GM12878 (cell line): ENCODE results near the gene GNB5. TPM values are rescaled to one million over a fixed set of nuclear protein-coding genes. Genes with fewer than 3 reads are reported as not detected.

Source experiments
- ATAC-seq: fragments of 200-7000 bp; cut with Tn5 transposase; 3 replicates; pipeline ENCODE4 v1.9.1; 2020; ENCODE audit warnings: mild to moderate bottlenecking, moderate library complexity
- BruUV-seq: library from RNA; stranded (reverse); fragments of 400-500 nt; replicated peaks from 2 replicates; lab custom pipeline; 2021; lab: Mats Ljungman, UMichigan
- CTCF ChIA-PET: fragments of 300-600 bp; sonication (Branson Sonifier 250); formaldehyde crosslinking; extraction: SDS; loops from one replicate; lab custom pipeline; 2021; ENCODE audit warnings: inconsistent platforms; lab: Yijun Ruan, JAX
- POLR2A ChIA-PET: fragments of 350-600 bp; formaldehyde crosslinking; extraction: SDS; loops from one replicate; lab custom pipeline; 2021; ENCODE audit warnings: inconsistent platforms; lab: Charles Lee
- RAD21 ChIA-PET: fragments of 300-600 bp; sonication (Branson Sonifier 250); formaldehyde crosslinking; loops from one replicate; lab custom pipeline; 2023; ENCODE audit warnings: antibody characterized with exemption; ENCODE audit not compliant: unreplicated experiment; lab: Charles Lee
- SMC1A ChIA-PET: fragments of 300-600 bp; sonication (Branson Sonifier 250); formaldehyde crosslinking; loops from one replicate; lab custom pipeline; 2023; ENCODE audit not compliant: unreplicated experiment, uncharacterized antibody; lab: Charles Lee
- DNase-seq: peaks from one replicate; pipeline ENCODE4 v3.0.0-alpha.2; 2011; ENCODE audit warnings: low read depth, low spot score
- FAIRE-seq: peaks from 3 replicates; lab custom pipeline; 2011; peaks lifted over from hg19 to GRCh38; lab: Jason Lieb, UNC
- H2AFZ ChIP-seq: 2 replicates; pipeline ENCODE4 v1.6.0; 2011; ENCODE audit warnings: low read depth, low read length, control low read depth; ENCODE audit not compliant: control insufficient read depth
- H3K27ac ChIP-seq: 2 replicates; pipeline ENCODE4 v1.5.1; 2011; ENCODE audit warnings: control low read depth; ENCODE audit not compliant: control insufficient read depth, insufficient read depth
- H3K27me3 ChIP-seq, 2 experiments: replicated peaks in 1 of 2; 2 replicates each; pipeline versions ENCODE4 v1.6.0 to v1.6.1; 2011; ENCODE audit warnings: low read length in 1 of 2; ENCODE audit not compliant: control insufficient read depth in 2 of 2, insufficient read depth in 2 of 2
- H3K36me3 ChIP-seq, 2 experiments: 2 replicates each; pipeline ENCODE4 v1.5.1; 2011; ENCODE audit warnings: low read length in 1 of 2; ENCODE audit not compliant: control insufficient read depth in 2 of 2, insufficient read depth in 2 of 2
- H3K4me1 ChIP-seq: 2 replicates; pipeline ENCODE4 v1.6.1; 2011; ENCODE audit warnings: mild to moderate bottlenecking, low read length, moderate library complexity, mixed read lengths; ENCODE audit not compliant: control insufficient read depth, insufficient read depth
- H3K4me2 ChIP-seq: 2 replicates; pipeline ENCODE4 v1.6.0; 2011; ENCODE audit warnings: control low read depth; ENCODE audit not compliant: control insufficient read depth, insufficient read depth
- H3K4me3 ChIP-seq: fragments of 200-600 bp; sonication (generic); 2 replicates; pipeline ENCODE4 v1.5.1; 2016
- H3K79me2 ChIP-seq: 2 replicates; pipeline ENCODE4 v1.6.0; 2011; ENCODE audit warnings: low read length; ENCODE audit not compliant: control insufficient read depth, insufficient read depth
- H3K9ac ChIP-seq: 2 replicates; pipeline ENCODE4 v1.8.0; 2011; ENCODE audit warnings: low read length, control low read depth, mixed read lengths; ENCODE audit not compliant: control insufficient read depth, insufficient read depth
- H3K9me3 ChIP-seq: replicated peaks from 3 replicates; pipeline ENCODE4 v1.5.1; 2011; ENCODE audit warnings: mild to moderate bottlenecking, low read length; ENCODE audit not compliant: control insufficient read depth, insufficient read depth
- H4K20me1 ChIP-seq: 2 replicates; pipeline ENCODE4 v1.6.0; 2011; ENCODE audit not compliant: control insufficient read depth, insufficient read depth
- BCL11A ChIP-seq: IDR thresholded peaks from 2 replicates; pipeline ENCODE4 v1.6.1; 2011; ENCODE audit warnings: low read depth, low read length
- CBFB ChIP-seq: IDR thresholded peaks from 2 replicates; pipeline ENCODE4 v1.6.1; 2016; ENCODE audit warnings: antibody characterized with exemption, low read depth
- FOXM1 ChIP-seq: IDR thresholded peaks from 2 replicates; pipeline ENCODE4 v1.6.1; 2012; ENCODE audit warnings: low read depth, mild to moderate bottlenecking, inconsistent platforms, low read length, moderate library complexity
- GATAD2B ChIP-seq: fragments of 450-650 bp; conservative IDR thresholded peaks from 2 replicates; pipeline ENCODE4 v1.6.1; 2017; ENCODE audit warnings: low read depth, mild to moderate bottlenecking, moderate library complexity
- IRF3 ChIP-seq: fragments of 450-650 bp; IDR thresholded peaks from 2 replicates; pipeline ENCODE4 v1.6.1; 2014; ENCODE audit warnings: mild to moderate bottlenecking
- LARP7 ChIP-seq: fragments of 450-650 bp; IDR thresholded peaks from 2 replicates; pipeline ENCODE4 v1.6.1; 2017; ENCODE audit warnings: mild to moderate bottlenecking
- NR2C1 ChIP-seq: fragments of 450-650 bp; IDR thresholded peaks from 2 replicates; pipeline ENCODE4 v1.6.1; 2017; ENCODE audit warnings: antibody characterized with exemption, mild to moderate bottlenecking, moderate library complexity
- POLR2AphosphoS5 ChIP-seq: IDR thresholded peaks from 2 replicates; pipeline ENCODE4 v1.6.1; 2011; ENCODE audit warnings: mild to moderate bottlenecking, low read length, inconsistent platforms
- RFX5 ChIP-seq: IDR thresholded peaks from 2 replicates; pipeline ENCODE4 v1.6.1; 2011; ENCODE audit warnings: low read depth, low read length, improper control_type of control experiment
- TCF12 ChIP-seq: IDR thresholded peaks from 2 replicates; pipeline ENCODE4 v1.6.1; 2011; ENCODE audit warnings: low read depth, mild to moderate bottlenecking, low read length
- ZNF687 ChIP-seq: fragments of 450-650 bp; IDR thresholded peaks from 2 replicates; pipeline ENCODE4 v1.6.1; 2017; ENCODE audit warnings: mild to moderate bottlenecking, moderate library complexity
- WGBS: methylation state at CpG from one replicate; pipeline ENCODE4 v1.1.6; 2016; ENCODE audit warnings: low lambda C conversion rate; ENCODE audit not compliant: insufficient replicate concordance, insufficient coverage; ENCODE audit errors: missing lambda C conversion rate; 5-methylcytosine and 5-hydroxymethylcytosine counted together
- in situ Hi-C: fragments of 300-500 bp; cut with MboI; formaldehyde crosslinking; loops from 9 replicates; pipeline ENCODE4 v1.14.3; 2018; ENCODE audit warnings: mixed read lengths
- intact Hi-C: fragments of 100-400 bp; cut with micrococcal nuclease; formaldehyde crosslinking; loops from one replicate; pipeline ENCODE4 v1.14.2; 2022; ENCODE audit not compliant: unreplicated experiment
- polyA plus RNA-seq, 11 experiments: library from polyadenylated mRNA; depleted of rRNA in 4 of 11; unstranded in 6 of 11; stranded (reverse) in 5 of 11; fragments of >200 nt; fragmentation: Nextera tagmentation in 4 of 11; fragmentation: Illumina TruSeq in 1 of 11; extraction: Ambion mirVana in 4 of 11; extraction: Trizol in 1 of 11; gene quantifications; 1 replicate in 1 of 11; 2 replicates in 10 of 11; pipeline versions ENCODE4 v1.2.1 to v1.2.3, GENCODE V29; 2011 to 2016; ENCODE audit warnings: inconsistent platforms in 2 of 11, missing spikeins in 2 of 11, low read depth in 1 of 11
- total RNA-seq, 4 experiments: library from RNA; depleted of rRNA in 3 of 4; stranded (reverse); fragments of >200 nt in 3 of 4; fragmentation: Illumina TruSeq in 1 of 4; extraction: Trizol in 1 of 4; gene quantifications; 2 replicates each; pipeline versions ENCODE4 v1.2.1 to v1.2.3, GENCODE V29; 2013 to 2021
- TF ChIP-seq, protein P1 (sequence below), 3 experiments: IDR thresholded peaks in 2 of 3; conservative IDR thresholded peaks in 1 of 3; 2 replicates each; pipeline ENCODE4 v1.5.1; 2011; ENCODE audit warnings: low read depth in 3 of 3, low read length in 3 of 3, mild to moderate bottlenecking in 3 of 3, control low read depth in 2 of 3, moderate library complexity in 2 of 3, inconsistent platforms in 1 of 3, mixed read lengths in 1 of 3; ENCODE audit not compliant: control insufficient read depth in 2 of 3, insufficient read depth in 1 of 3; ENCODE audit errors: extremely low read depth in 1 of 3
- TF ChIP-seq, protein P2 (sequence below): fragments of 450-650 bp; IDR thresholded peaks from 2 replicates; pipeline ENCODE4 v1.6.1; 2016; ENCODE audit warnings: mild to moderate bottlenecking
- TF ChIP-seq, protein P3 (sequence below): IDR thresholded peaks from 2 replicates; pipeline ENCODE4 v1.6.1; 2012; ENCODE audit warnings: low read depth, low read length, improper control_type of control experiment

GNB5 gene
- total and polyA plus RNA-seq, 10 of the 15 experiments (the other 5 are each of a cell fraction or from before 2014, with no cell fraction given), result 2.4 to 25.9 (median 15.2) TPM

DNA sequence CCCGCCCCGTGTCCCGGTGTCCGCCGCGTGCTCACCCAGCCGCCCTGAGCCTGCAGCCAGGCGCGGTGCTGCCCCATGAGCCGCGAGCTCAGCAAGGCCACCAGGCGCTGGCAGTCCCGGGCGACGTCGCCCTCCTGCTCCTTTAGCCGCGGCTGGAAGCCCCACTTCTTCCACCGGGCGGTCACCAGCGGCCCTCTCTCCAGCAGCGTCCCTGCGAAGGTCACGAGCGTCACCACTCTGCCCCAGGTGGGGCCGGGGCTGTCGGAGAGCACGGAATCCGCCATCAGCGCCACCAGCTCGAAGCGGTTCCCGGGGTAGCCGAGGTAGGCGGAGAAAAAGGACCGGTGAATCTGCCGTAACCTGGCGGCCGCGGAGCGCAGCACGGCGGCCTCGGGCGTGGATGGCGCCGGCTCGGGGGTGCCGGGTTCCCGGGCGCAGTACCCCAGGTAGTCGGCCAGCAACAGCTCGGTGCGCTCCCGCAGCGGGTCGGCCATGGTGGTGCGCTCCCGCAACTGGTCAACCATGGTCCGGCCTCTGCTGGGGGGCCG is 78.9 kb downstream of the GNB5 start:
- H3K79me2 ChIP-seq, result peaks cover 14% of the 10 kb centered on the region
- intact Hi-C loops (loop anchor here (5.0 kb wide), 1 partner anchor 35 kb away; no protein-coding TSS in a partner anchor), in situ Hi-C loops (no loop called here)
- RAD21 ChIA-PET, result interaction anchor here (2.5 to 11.8 kb wide), 4 partner anchors 12 to 90 kb away, joined by 5 to 203 read pairs (median 128); no protein-coding TSS in a partner anchor
- H3K36me3 ChIP-seq, result no peaks in the 10 kb centered on the region
- H3K27ac ChIP-seq, result peak overlapping the region; percentile 94
- BruUV-seq, result no TSS peak
- POLR2A ChIA-PET, result interaction anchor here (0.5 to 8.9 kb wide), 7 partner anchors 8 to 83 kb away, joined by 3 to 86 read pairs (median 4); no protein-coding TSS in a partner anchor
- FAIRE-seq (no peak), ATAC-seq (peak; percentile 15), DNase-seq (no peak)
- peak overlapping the region; percentile 91 for H3K4me2 ChIP-seq
- H3K27me3 ChIP-seq, result no peaks in the 10 kb centered on the region
- peak overlapping the region; percentile 84 for H3K9ac ChIP-seq
- peaks cover 42% of the 10 kb centered on the region for H3K4me1 ChIP-seq
- SMC1A ChIA-PET, result interaction anchor here (1.3 to 11.8 kb wide), 5 partner anchors 12 to 106 kb away, joined by 3 to 179 read pairs (median 45); no protein-coding TSS in a partner anchor
- CTCF ChIA-PET, result interaction anchor here (1.4 to 13.9 kb wide), 6 partner anchors 11 to 33 kb away, joined by 3 to 115 read pairs (median 10); no protein-coding TSS in a partner anchor
- 12% methylated on average over 60 of the region's 61 CpGs for WGBS
- peak overlapping the region; percentile 72; the same call in 1 of the 2 replicates for H3K4me3 ChIP-seq
- no peaks in the 10 kb centered on the region; the same call in 2 of the 3 replicates for H3K9me3 ChIP-seq
- peak overlapping the region; percentile 91 for H2AFZ ChIP-seq
- H4K20me1 ChIP-seq, result no peaks in the 10 kb centered on the region
- TF ChIP-seq, protein P1, sequence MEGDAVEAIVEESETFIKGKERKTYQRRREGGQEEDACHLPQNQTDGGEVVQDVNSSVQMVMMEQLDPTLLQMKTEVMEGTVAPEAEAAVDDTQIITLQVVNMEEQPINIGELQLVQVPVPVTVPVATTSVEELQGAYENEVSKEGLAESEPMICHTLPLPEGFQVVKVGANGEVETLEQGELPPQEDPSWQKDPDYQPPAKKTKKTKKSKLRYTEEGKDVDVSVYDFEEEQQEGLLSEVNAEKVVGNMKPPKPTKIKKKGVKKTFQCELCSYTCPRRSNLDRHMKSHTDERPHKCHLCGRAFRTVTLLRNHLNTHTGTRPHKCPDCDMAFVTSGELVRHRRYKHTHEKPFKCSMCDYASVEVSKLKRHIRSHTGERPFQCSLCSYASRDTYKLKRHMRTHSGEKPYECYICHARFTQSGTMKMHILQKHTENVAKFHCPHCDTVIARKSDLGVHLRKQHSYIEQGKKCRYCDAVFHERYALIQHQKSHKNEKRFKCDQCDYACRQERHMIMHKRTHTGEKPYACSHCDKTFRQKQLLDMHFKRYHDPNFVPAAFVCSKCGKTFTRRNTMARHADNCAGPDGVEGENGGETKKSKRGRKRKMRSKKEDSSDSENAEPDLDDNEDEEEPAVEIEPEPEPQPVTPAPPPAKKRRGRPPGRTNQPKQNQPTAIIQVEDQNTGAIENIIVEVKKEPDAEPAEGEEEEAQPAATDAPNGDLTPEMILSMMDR (IDR thresholded peaks at IDR 0.05 in 2 of 3, conservative IDR thresholded peaks at IDR 0.05 in 1 of 3; ENCODE audit: control insufficient read depth in 2 of 3, extremely low read depth in 1 of 3, insufficient read depth in 1 of 3, low read depth in 3 of 3, low read length in 3 of 3), result peak in 1 of 3 experiments; percentile 15; a peak in 1 of 6 replicates
- TF ChIP-seq FOXM1, result no peak
- no peak for TF ChIP-seq TCF12
- TF ChIP-seq CBFB, result no peak
- TF ChIP-seq, protein P2, sequence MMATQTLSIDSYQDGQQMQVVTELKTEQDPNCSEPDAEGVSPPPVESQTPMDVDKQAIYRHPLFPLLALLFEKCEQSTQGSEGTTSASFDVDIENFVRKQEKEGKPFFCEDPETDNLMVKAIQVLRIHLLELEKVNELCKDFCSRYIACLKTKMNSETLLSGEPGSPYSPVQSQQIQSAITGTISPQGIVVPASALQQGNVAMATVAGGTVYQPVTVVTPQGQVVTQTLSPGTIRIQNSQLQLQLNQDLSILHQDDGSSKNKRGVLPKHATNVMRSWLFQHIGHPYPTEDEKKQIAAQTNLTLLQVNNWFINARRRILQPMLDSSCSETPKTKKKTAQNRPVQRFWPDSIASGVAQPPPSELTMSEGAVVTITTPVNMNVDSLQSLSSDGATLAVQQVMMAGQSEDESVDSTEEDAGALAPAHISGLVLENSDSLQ, result no peak
- TF ChIP-seq POLR2AphosphoS5, result no peak
- peak; percentile 31; the same call in 1 of the 2 replicates for TF ChIP-seq GATAD2B
- TF ChIP-seq, protein P3, sequence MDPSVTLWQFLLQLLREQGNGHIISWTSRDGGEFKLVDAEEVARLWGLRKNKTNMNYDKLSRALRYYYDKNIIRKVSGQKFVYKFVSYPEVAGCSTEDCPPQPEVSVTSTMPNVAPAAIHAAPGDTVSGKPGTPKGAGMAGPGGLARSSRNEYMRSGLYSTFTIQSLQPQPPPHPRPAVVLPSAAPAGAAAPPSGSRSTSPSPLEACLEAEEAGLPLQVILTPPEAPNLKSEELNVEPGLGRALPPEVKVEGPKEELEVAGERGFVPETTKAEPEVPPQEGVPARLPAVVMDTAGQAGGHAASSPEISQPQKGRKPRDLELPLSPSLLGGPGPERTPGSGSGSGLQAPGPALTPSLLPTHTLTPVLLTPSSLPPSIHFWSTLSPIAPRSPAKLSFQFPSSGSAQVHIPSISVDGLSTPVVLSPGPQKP, result no peak
- peak; percentile 97 for TF ChIP-seq ZNF687
- no peak for TF ChIP-seq NR2C1
- no peak for TF ChIP-seq RFX5
- no peak for TF ChIP-seq BCL11A
- no peak for TF ChIP-seq IRF3
- TF ChIP-seq LARP7, result peak; percentile 26; the same call in 1 of the 2 replicates
